Measurements from ENCODE around the gene ARNT2.

ARNT2 gene

GRCh38 chr15:80518522-80518921 lies 114.3 kb downstream of the ARNT2 start:
- DNase-seq (ENCODE audit: low read depth) = no peak

GRCh38 chr15:80523746-80524145 lies 119.6 kb downstream of the ARNT2 start:
- DNase-seq (ENCODE audit: low read depth) = no peak

- DNase-seq (ENCODE audit: low read depth) = no peak
These were observed 121.7 kb downstream of the ARNT2 start for GRCh38 chr15:80525853-80526252.

GRCh38 chr15:80526556-80527340 lies 122.6 kb downstream of the ARNT2 start:
- DNase-seq (ENCODE audit: low read depth) = no peak

- DNase-seq (ENCODE audit: low read depth) = no peak
These were observed 123.2 kb downstream of the ARNT2 start for GRCh38 chr15:80527406-80527805.

GRCh38 chr15:80527961-80528360 lies 123.8 kb downstream of the ARNT2 start:
- no peak for DNase-seq (ENCODE audit: low read depth)

GRCh38 chr15:80530737-80531365 lies 126.7 kb downstream of the ARNT2 start:
- DNase-seq (ENCODE audit: low read depth) = no peak

- DNase-seq (ENCODE audit: low read depth) = no peak
These were observed 127.2 kb downstream of the ARNT2 start for GRCh38 chr15:80531388-80531787.

GRCh38 chr15:80531796-80532195 lies 127.6 kb downstream of the ARNT2 start:
- DNase-seq (ENCODE audit: low read depth) = no peak

- no peak for DNase-seq (ENCODE audit: low read depth)
These were observed 129.7 kb downstream of the ARNT2 start for GRCh38 chr15:80533790-80534333.

GRCh38 chr15:80536231-80536630 lies 132.0 kb downstream of the ARNT2 start:
- no peak for DNase-seq (ENCODE audit: low read depth)

GRCh38 chr15:80536716-80537115 lies 132.5 kb downstream of the ARNT2 start:
- DNase-seq (ENCODE audit: low read depth) = no peak

- no peak for DNase-seq (ENCODE audit: low read depth)
These were observed 140.9 kb downstream of the ARNT2 start for GRCh38 chr15:80545078-80545477.

- no peak for DNase-seq (ENCODE audit: low read depth)
These were observed 143.1 kb downstream of the ARNT2 start for GRCh38 chr15:80547264-80547663.

GRCh38 chr15:80549191-80549590 lies 145.0 kb downstream of the ARNT2 start:
- no peak for DNase-seq (ENCODE audit: low read depth)

GRCh38 chr15:80549654-80550053 lies 145.5 kb downstream of the ARNT2 start:
- no peak for DNase-seq (ENCODE audit: low read depth)

- DNase-seq (ENCODE audit: low read depth) = no peak
These were observed 146.2 kb downstream of the ARNT2 start for GRCh38 chr15:80550219-80550907.

GRCh38 chr15:80550908-80551260 lies 146.7 kb downstream of the ARNT2 start:
- DNase-seq (ENCODE audit: low read depth) = no peak

GRCh38 chr15:80551348-80551747 lies 147.2 kb downstream of the ARNT2 start:
- no peak for DNase-seq (ENCODE audit: low read depth)

GRCh38 chr15:80554560-80554959 lies 150.4 kb downstream of the ARNT2 start:
- no peak for DNase-seq (ENCODE audit: low read depth)

- no peak for DNase-seq (ENCODE audit: low read depth)
These were observed 152.6 kb downstream of the ARNT2 start for GRCh38 chr15:80556694-80557367.

Data from activated T-helper 1 cell treated with Interleukin-2 at 50 U/mL for 16 hours (primary cell).